ENCODE results near the gene ROR1. TPM values are rescaled to one million over a fixed set of nuclear protein-coding genes. Genes with fewer than 3 reads are reported as not detected.

The ROR1 gene
- total and polyA plus RNA-seq, 2 donors (not counting 3 experiments of a cell fraction or from before 2014, with no cell fraction given) = 2.6 to 3.5 TPM

GRCh38 chr1:64186898-64187280, 413.1 kb downstream of the ROR1 start:
- H3K36me3 ChIP-seq (ENCODE audit: control insufficient read depth in 2 of 2, extremely low read depth in 1 of 2, insufficient read depth in 2 of 2, low read length in 2 of 2) = no peaks in the 10 kb centered on the region
- no peak overlapping the region for H3K9ac ChIP-seq (replicated peaks; ENCODE audit: extremely low read depth, insufficient read depth, low read length)
- no peaks in the 10 kb centered on the region for H3K4me1 ChIP-seq (ENCODE audit: control insufficient read depth, extremely low read depth, insufficient read depth, low read length)
- H3K27me3 ChIP-seq (ENCODE audit: control insufficient read depth in 2 of 2, insufficient read depth in 2 of 2, low read length in 2 of 2) = no peaks in the 10 kb centered on the region
- DNase-seq (ENCODE audit: low read depth, low spot score) = no peak
- H3K9me3 ChIP-seq (replicated peaks; ENCODE audit: control insufficient read depth, insufficient read depth, low read length) = no peaks in the 10 kb centered on the region
- no peak overlapping the region for H3K4me2 ChIP-seq (ENCODE audit: insufficient read depth, low read length)
- ChIA-PET CTCF (interaction anchor here (0.7 kb wide), 1 partner anchor 36 kb away, joined by 3 read pairs; no protein-coding TSS in a partner anchor), POLR2A (no interaction called here)
- intact Hi-C loops (cut with micrococcal nuclease) (no loop called here), dilution Hi-C loops (cut with MboI; ENCODE audit: extremely low pct_ligation_motif_present, low sequenced_read_pairs) (no loop called here)
- no peaks in the 10 kb centered on the region for H3K79me2 ChIP-seq (ENCODE audit: control insufficient read depth, insufficient read depth, low read length)
- no peak for FAIRE-seq
- no TSS peak for BruUV-seq (replicated peaks)
- no peaks in the 10 kb centered on the region for H4K20me1 ChIP-seq (replicated peaks; ENCODE audit: control insufficient read depth, extremely low read depth, insufficient read depth, low read length)
- H3K9me1 ChIP-seq (replicated peaks; ENCODE audit: control insufficient read depth, extremely low read depth, insufficient read depth, low read length) = no peaks in the 10 kb centered on the region
- H2AFZ ChIP-seq (ENCODE audit: low read depth, low read length) = no peak overlapping the region
- H3K4me3 ChIP-seq (replicated peaks in 1 of 3; ENCODE audit: insufficient read depth in 1 of 3, low read depth in 1 of 3, low read length in 3 of 3) = no peak overlapping the region
- H3K27ac ChIP-seq (ENCODE audit: insufficient read depth, low read depth, low read length) = no peak overlapping the region
- no peak for TF ChIP-seq FOS (IDR thresholded peaks at IDR 0.05; ENCODE audit: borderline replicate concordance, insufficient read depth, low read length)
- TF ChIP-seq JUN (IDR thresholded peaks at IDR 0.05; ENCODE audit: borderline replicate concordance, insufficient read depth, insufficient read length, low read depth) = no peak

DNA sequence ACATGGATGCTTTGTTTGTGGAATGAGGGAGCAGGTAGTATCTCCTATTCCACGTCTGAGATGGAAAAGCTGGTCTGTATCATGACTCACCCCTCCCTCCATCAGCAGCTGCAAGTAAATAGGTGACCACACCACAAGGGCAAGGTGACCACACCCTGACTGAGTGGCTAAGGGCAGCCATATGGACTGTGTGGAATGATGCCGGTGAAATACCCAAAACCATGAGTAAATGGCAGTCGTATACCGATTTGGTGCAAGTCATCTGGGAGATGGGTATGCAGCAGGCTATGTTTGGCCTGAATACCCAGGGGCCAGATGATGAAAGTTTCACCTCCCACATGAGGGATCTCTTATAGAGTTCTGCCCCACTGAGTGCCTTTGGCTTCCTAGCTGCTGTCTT, 413.8 kb downstream of the ROR1 start:
- BruUV-seq (replicated peaks) = no TSS peak
- H3K36me3 ChIP-seq (ENCODE audit: control insufficient read depth in 2 of 2, extremely low read depth in 1 of 2, insufficient read depth in 2 of 2, low read length in 2 of 2) = no peaks in the 10 kb centered on the region
- intact Hi-C loops (cut with micrococcal nuclease) (no loop called here), dilution Hi-C loops (cut with MboI; ENCODE audit: extremely low pct_ligation_motif_present, low sequenced_read_pairs) (no loop called here)
- no peak overlapping the region for H2AFZ ChIP-seq (ENCODE audit: low read depth, low read length)
- no peak overlapping the region for H3K4me2 ChIP-seq (ENCODE audit: insufficient read depth, low read length)
- DNase-seq (ENCODE audit: low read depth, low spot score) (no peak), FAIRE-seq (no peak)
- no peak overlapping the region for H3K4me3 ChIP-seq (replicated peaks in 1 of 3; ENCODE audit: insufficient read depth in 1 of 3, low read depth in 1 of 3, low read length in 3 of 3)
- POLR2A ChIA-PET = no interaction called here
- H3K9me1 ChIP-seq (replicated peaks; ENCODE audit: control insufficient read depth, extremely low read depth, insufficient read depth, low read length) = no peaks in the 10 kb centered on the region
- no peaks in the 10 kb centered on the region for H3K27me3 ChIP-seq (ENCODE audit: control insufficient read depth in 2 of 2, insufficient read depth in 2 of 2, low read length in 2 of 2)
- CTCF ChIA-PET = no interaction called here
- no peaks in the 10 kb centered on the region for H4K20me1 ChIP-seq (replicated peaks; ENCODE audit: control insufficient read depth, extremely low read depth, insufficient read depth, low read length)
- H3K27ac ChIP-seq (ENCODE audit: insufficient read depth, low read depth, low read length) = no peak overlapping the region
- H3K9ac ChIP-seq (replicated peaks; ENCODE audit: extremely low read depth, insufficient read depth, low read length) = no peak overlapping the region
- TF ChIP-seq JUN (IDR thresholded peaks at IDR 0.05; ENCODE audit: borderline replicate concordance, insufficient read depth, insufficient read length, low read depth) = no peak
- TF ChIP-seq FOS (IDR thresholded peaks at IDR 0.05; ENCODE audit: borderline replicate concordance, insufficient read depth, low read length) = no peak
- no peak for TF ChIP-seq GATA2 (IDR thresholded peaks at IDR 0.05; ENCODE audit: insufficient read depth, insufficient read length, low read depth, low read length)
- TF ChIP-seq, protein P1, sequence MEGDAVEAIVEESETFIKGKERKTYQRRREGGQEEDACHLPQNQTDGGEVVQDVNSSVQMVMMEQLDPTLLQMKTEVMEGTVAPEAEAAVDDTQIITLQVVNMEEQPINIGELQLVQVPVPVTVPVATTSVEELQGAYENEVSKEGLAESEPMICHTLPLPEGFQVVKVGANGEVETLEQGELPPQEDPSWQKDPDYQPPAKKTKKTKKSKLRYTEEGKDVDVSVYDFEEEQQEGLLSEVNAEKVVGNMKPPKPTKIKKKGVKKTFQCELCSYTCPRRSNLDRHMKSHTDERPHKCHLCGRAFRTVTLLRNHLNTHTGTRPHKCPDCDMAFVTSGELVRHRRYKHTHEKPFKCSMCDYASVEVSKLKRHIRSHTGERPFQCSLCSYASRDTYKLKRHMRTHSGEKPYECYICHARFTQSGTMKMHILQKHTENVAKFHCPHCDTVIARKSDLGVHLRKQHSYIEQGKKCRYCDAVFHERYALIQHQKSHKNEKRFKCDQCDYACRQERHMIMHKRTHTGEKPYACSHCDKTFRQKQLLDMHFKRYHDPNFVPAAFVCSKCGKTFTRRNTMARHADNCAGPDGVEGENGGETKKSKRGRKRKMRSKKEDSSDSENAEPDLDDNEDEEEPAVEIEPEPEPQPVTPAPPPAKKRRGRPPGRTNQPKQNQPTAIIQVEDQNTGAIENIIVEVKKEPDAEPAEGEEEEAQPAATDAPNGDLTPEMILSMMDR (IDR thresholded peaks at IDR 0.05; ENCODE audit: extremely low read depth in 1 of 2, insufficient read depth in 1 of 2, low read depth in 1 of 2, low read length in 2 of 2) = no peak
- TF ChIP-seq MYC (IDR thresholded peaks at IDR 0.05; ENCODE audit: low read depth, low read length) = no peak
- no peak for TF ChIP-seq EZH2 (IDR thresholded peaks at IDR 0.05; ENCODE audit: borderline replicate concordance, low read depth, low read length, severe bottlenecking)
- TF ChIP-seq POLR2AphosphoS5 (IDR thresholded peaks at IDR 0.05; ENCODE audit: insufficient read depth, low read depth, low read length) = no peak
- TF ChIP-seq, protein P2, sequence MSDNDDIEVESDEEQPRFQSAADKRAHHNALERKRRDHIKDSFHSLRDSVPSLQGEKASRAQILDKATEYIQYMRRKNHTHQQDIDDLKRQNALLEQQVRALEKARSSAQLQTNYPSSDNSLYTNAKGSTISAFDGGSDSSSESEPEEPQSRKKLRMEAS (IDR thresholded peaks at IDR 0.05; ENCODE audit: insufficient read depth, insufficient read length) = no peak
- no peak for TF ChIP-seq POLR2A (IDR thresholded peaks at IDR 0.05; ENCODE audit: low read depth, low read length)
- H3K4me1 ChIP-seq (ENCODE audit: control insufficient read depth, extremely low read depth, insufficient read depth, low read length) = no peaks in the 10 kb centered on the region
- H3K9me3 ChIP-seq (replicated peaks; ENCODE audit: control insufficient read depth, insufficient read depth, low read length) = no peaks in the 10 kb centered on the region
- no peaks in the 10 kb centered on the region for H3K79me2 ChIP-seq (ENCODE audit: control insufficient read depth, insufficient read depth, low read length)

All from endothelial cell of umbilical vein (primary cell).